ENCODE data around the gene CRYAB. TPM values are rescaled to one million over a fixed set of nuclear protein-coding genes. Genes with fewer than 3 reads are reported as not detected.

CRYAB gene
- total RNA-seq, 1 experiment from 2014 or later = 1.6 TPM

DNA sequence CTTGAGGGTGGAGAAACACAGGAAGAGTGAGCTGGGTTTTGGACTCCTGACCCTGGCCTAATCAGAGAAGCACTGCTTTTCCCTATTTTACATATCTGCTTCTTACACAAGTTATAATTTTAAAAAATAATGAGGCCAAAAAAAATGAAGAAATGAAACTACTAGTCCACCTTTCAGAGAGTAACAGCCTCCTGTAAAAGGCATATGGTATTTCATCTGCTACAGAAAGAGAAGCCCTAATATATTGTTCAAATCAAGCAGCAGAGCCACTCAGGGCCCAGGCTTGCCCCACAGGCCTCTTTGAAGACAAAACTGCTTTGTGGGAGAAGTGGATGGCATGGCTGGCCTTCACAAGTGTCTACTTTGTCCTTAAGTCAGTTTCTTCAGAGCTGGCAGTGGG is 35.6 kb upstream of the CRYAB start:
- intact Hi-C loops (cut with micrococcal nuclease; ENCODE audit: unreplicated experiment) = no loop called here
- Histone ChIP-seq H3K9me3 (ENCODE audit: low read depth, low read length, poor library complexity, severe bottlenecking) (no peaks in the 10 kb centered on the region), H3K27ac (ENCODE audit: low read depth, low read length, poor library complexity, severe bottlenecking) (no peak overlapping the region), H3K4me1 (ENCODE audit: insufficient read depth, low read length, poor library complexity, severe bottlenecking) (peaks cover 3% of the 10 kb centered on the region), H3K27me3 (replicated peaks; ENCODE audit: insufficient read depth, low read depth, low read length, poor library complexity) (no peaks in the 10 kb centered on the region), H3K36me3 (ENCODE audit: insufficient read depth, low read length, poor library complexity, severe bottlenecking) (no peaks in the 10 kb centered on the region), H3K4me3 (ENCODE audit: low read depth, low read length, poor library complexity, severe bottlenecking) (no peak overlapping the region)
- TF ChIP-seq, protein P1, sequence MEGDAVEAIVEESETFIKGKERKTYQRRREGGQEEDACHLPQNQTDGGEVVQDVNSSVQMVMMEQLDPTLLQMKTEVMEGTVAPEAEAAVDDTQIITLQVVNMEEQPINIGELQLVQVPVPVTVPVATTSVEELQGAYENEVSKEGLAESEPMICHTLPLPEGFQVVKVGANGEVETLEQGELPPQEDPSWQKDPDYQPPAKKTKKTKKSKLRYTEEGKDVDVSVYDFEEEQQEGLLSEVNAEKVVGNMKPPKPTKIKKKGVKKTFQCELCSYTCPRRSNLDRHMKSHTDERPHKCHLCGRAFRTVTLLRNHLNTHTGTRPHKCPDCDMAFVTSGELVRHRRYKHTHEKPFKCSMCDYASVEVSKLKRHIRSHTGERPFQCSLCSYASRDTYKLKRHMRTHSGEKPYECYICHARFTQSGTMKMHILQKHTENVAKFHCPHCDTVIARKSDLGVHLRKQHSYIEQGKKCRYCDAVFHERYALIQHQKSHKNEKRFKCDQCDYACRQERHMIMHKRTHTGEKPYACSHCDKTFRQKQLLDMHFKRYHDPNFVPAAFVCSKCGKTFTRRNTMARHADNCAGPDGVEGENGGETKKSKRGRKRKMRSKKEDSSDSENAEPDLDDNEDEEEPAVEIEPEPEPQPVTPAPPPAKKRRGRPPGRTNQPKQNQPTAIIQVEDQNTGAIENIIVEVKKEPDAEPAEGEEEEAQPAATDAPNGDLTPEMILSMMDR (conservative IDR thresholded peaks at IDR 0.05; ENCODE audit: low read depth, low read length) = no peak
- TF ChIP-seq EZH2 (IDR thresholded peaks at IDR 0.05; ENCODE audit: borderline replicate concordance, low read depth, low read length, poor library complexity, severe bottlenecking) = no peak
- CTCF ChIA-PET = no interaction called here
- no TSS peak for BruUV-seq (replicated peaks)
- DNase-seq (ENCODE audit: low spot score) = no peak
- POLR2A ChIA-PET (ENCODE audit: low non-redundant PET) = interaction anchor here (0.7 kb wide), 1 partner anchor 16 kb away, joined by 3 read pairs; no protein-coding TSS in a partner anchor

DNA sequence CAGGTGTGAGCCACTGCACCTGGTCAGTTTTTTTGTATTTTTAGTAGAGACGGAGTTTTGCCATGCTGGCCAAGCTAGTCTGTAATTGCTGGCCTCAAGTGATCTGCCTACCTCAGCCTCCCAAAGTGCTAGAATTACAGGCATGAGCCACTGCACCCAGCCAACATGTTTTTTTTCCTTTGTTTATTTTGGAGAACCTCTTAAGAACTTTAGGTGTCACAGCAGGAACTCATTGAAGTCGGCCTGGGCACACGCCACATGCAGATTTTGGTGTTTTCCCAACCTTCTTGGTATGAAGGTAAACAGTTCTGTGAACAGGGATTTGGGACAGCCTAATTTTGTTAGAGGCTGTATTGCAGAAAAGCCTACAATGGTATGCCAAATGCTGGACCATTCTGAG is 34.9 kb upstream of the CRYAB start:
- CTCF ChIA-PET = no interaction called here
- BruUV-seq (replicated peaks) = no TSS peak
- no peaks in the 10 kb centered on the region for H3K36me3 ChIP-seq (ENCODE audit: insufficient read depth, low read length, poor library complexity, severe bottlenecking)
- H3K9me3 ChIP-seq (ENCODE audit: low read depth, low read length, poor library complexity, severe bottlenecking) = no peaks in the 10 kb centered on the region
- POLR2A ChIA-PET (ENCODE audit: low non-redundant PET) = no interaction called here
- H3K27ac ChIP-seq (ENCODE audit: low read depth, low read length, poor library complexity, severe bottlenecking) = no peak overlapping the region
- H3K4me3 ChIP-seq (ENCODE audit: low read depth, low read length, poor library complexity, severe bottlenecking) = no peak overlapping the region
- intact Hi-C loops (cut with micrococcal nuclease; ENCODE audit: unreplicated experiment) = no loop called here
- TF ChIP-seq, protein P1 (conservative IDR thresholded peaks at IDR 0.05; ENCODE audit: low read depth, low read length) = no peak
- TF ChIP-seq EZH2 (IDR thresholded peaks at IDR 0.05; ENCODE audit: borderline replicate concordance, low read depth, low read length, poor library complexity, severe bottlenecking) = no peak
- peaks cover 3% of the 10 kb centered on the region for H3K4me1 ChIP-seq (ENCODE audit: insufficient read depth, low read length, poor library complexity, severe bottlenecking)
- DNase-seq (ENCODE audit: low spot score) = no peak
- H3K27me3 ChIP-seq (replicated peaks; ENCODE audit: insufficient read depth, low read depth, low read length, poor library complexity) = no peaks in the 10 kb centered on the region

GRCh38 chr11:111945198-111945597 is 33.6 kb upstream of the CRYAB start:
- Histone ChIP-seq H3K27ac (ENCODE audit: low read depth, low read length, poor library complexity, severe bottlenecking) (no peak overlapping the region), H3K36me3 (ENCODE audit: insufficient read depth, low read length, poor library complexity, severe bottlenecking) (no peaks in the 10 kb centered on the region), H3K4me3 (ENCODE audit: low read depth, low read length, poor library complexity, severe bottlenecking) (no peak overlapping the region), H3K27me3 (replicated peaks; ENCODE audit: insufficient read depth, low read depth, low read length, poor library complexity) (no peaks in the 10 kb centered on the region), H3K9me3 (ENCODE audit: low read depth, low read length, poor library complexity, severe bottlenecking) (no peaks in the 10 kb centered on the region), H3K4me1 (ENCODE audit: insufficient read depth, low read length, poor library complexity, severe bottlenecking) (peaks cover 5% of the 10 kb centered on the region)
- intact Hi-C loops (cut with micrococcal nuclease; ENCODE audit: unreplicated experiment) = no loop called here
- BruUV-seq (replicated peaks) = no TSS peak
- DNase-seq (ENCODE audit: low spot score) = no peak
- POLR2A ChIA-PET (ENCODE audit: low non-redundant PET) = no interaction called here
- TF ChIP-seq, protein P1 (conservative IDR thresholded peaks at IDR 0.05; ENCODE audit: low read depth, low read length) = no peak
- no peak for TF ChIP-seq EZH2 (IDR thresholded peaks at IDR 0.05; ENCODE audit: borderline replicate concordance, low read depth, low read length, poor library complexity, severe bottlenecking)
- CTCF ChIA-PET = interaction anchor here (0.6 kb wide), 1 partner anchor 168 kb away, joined by 4 read pairs; no protein-coding TSS in a partner anchor
